PFSK-1 (cell line): ENCODE measurements around the gene LRPAP1.

Source experiments
- POLR2AphosphoS5 ChIP-seq: IDR thresholded peaks from 2 replicates; pipeline ENCODE4 v1.6.1; 2012; ENCODE audit warnings: low read depth, mild to moderate bottlenecking, control low read depth, low read length, moderate library complexity
- REST ChIP-seq, 2 experiments: IDR thresholded peaks; 2 replicates each; pipeline versions ENCODE4 v1.6.1 to v1.8.0; 2011 to 2012; ENCODE audit warnings: low read depth in 2 of 2, low read length in 2 of 2, control low read depth in 1 of 2, inconsistent platforms in 1 of 2, mild to moderate bottlenecking in 1 of 2, moderate library complexity in 1 of 2; ENCODE audit not compliant: insufficient read depth in 1 of 2

DNA sequence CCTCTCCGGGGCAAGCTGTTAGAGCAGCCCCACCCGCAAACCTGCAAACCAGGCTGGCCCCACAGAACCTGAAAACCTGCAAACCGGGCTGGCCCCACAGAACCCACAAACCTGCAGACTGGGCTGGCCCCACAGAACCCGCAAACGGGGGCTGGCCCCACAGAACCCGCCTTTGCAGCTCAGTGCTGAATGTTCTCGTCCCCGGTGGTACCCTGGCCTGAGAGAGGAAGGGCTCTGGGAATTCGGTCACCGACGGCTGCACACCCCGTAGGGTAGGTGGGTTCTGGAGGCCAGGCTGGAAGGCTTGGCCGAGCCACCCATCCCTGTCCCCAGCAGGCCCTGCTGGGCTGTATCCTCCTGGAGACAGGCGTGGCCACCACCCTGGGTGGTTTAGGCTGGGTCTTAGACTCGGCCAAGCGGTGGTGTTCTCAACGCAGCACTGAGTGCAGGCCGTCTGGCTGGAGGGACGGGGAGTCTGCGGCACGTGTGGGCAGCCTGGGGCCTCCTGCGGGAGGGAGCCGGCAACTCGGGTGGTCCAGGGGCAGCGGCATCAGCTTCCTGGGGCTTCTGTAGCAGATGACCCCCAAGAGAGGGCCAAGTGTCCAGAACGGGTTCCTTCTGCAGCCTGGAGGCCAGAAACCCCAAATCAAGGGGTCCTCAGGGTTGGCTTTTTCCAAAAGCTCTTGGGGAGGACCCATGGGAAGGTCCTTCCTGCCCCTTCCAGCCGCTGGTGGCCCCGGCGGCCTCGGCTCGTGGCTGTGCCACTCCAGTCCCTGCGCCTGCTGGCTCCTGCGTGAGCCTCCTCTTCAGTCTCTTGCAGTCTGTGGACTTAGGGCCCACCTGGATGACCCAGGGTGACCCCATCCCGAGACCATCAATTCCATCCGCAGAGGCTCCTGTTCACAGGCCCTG is 53.5 kb downstream of the LRPAP1 start:
- TF ChIP-seq REST (IDR thresholded peaks at IDR 0.05; ENCODE audit: insufficient read depth in 1 of 2, low read depth in 2 of 2, low read length in 2 of 2), result no peak
- TF ChIP-seq POLR2AphosphoS5, result no peak
